ENCODE results near the gene NEURL4. TPM values are rescaled to one million over a fixed set of nuclear protein-coding genes. Genes with fewer than 3 reads are reported as not detected.
"Not testable (repeated sequence)": the region's sequence is repeated elsewhere in the genome, so short reads cannot be mapped to it uniquely, and the experiment has no call there.

The NEURL4 gene
- total RNA-seq, 4 donors from 2014 or later: 10.4 to 16.1 (median 11.5) TPM

DNA sequence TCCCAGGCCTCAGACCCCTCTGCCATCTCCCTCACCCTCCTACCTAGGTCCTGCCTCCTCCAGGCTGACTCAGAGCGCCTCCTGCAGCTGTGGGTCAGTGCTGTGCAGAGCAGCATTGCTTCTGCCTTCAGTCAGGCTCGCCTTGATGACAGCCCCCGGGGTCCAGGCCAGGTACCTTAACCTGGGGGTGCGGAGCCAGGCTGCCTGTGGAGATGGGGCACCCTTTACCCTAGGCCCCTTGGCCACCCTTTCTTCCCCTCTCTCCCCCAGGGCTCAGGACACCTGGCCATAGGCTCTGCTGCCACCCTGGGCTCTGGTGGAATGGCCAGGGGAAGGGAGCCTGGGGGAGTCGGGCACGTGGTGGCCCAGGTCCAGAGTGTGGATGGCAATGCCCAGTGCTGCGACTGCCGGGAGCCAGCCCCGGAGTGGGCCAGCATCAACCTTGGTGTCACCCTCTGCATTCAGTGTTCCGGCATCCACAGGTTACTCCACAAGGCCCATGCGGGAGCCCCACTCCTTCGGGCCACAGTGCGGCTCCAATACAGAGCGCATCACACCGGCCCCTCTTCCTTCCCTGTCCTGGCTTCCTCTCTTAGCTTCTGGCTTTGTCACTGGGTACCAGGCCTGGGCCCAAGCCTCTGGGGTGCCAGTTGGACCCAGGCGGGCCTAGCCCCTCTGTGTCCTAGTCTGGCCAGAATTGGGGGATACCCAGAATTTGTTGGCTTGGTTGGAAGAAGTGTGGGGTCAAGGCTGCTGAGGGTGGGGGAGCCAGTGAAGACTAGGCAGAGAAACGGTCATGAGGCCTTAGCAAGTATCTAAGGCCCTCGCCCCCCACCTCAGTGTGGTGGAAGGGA is 17.9 kb upstream of the NEURL4 start:
- TF ChIP-seq, protein P1, sequence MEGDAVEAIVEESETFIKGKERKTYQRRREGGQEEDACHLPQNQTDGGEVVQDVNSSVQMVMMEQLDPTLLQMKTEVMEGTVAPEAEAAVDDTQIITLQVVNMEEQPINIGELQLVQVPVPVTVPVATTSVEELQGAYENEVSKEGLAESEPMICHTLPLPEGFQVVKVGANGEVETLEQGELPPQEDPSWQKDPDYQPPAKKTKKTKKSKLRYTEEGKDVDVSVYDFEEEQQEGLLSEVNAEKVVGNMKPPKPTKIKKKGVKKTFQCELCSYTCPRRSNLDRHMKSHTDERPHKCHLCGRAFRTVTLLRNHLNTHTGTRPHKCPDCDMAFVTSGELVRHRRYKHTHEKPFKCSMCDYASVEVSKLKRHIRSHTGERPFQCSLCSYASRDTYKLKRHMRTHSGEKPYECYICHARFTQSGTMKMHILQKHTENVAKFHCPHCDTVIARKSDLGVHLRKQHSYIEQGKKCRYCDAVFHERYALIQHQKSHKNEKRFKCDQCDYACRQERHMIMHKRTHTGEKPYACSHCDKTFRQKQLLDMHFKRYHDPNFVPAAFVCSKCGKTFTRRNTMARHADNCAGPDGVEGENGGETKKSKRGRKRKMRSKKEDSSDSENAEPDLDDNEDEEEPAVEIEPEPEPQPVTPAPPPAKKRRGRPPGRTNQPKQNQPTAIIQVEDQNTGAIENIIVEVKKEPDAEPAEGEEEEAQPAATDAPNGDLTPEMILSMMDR (IDR thresholded peaks at IDR 0.05): no peak
- no peak for ATAC-seq (ENCODE audit: low FRiP score)
- no peak for DNase-seq (ENCODE audit: low spot score)

DNA sequence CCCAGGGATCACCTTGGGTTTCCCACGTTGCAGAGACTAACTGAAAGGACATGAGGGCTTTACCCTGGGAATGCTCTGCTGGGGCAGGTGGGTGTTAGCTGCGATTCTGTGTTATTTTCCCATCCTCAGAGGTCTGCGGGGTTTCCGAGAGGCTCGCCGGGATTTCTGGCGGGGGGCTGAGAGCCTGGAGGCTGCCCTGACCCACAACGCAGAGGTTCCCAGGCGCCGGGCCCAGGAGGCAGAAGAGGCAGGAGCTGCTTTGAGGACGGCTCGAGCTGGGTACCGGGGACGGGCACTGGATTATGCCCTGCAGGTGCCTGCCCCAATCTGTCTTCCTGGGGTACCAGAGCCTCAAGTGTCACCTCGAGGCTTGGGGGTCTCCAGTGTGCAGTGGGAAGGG is 14.1 kb upstream of the NEURL4 start:
- TF ChIP-seq, protein P1 (IDR thresholded peaks at IDR 0.05): no peak
- ATAC-seq (ENCODE audit: low FRiP score) (no peak), DNase-seq (ENCODE audit: low spot score) (no peak)

DNA sequence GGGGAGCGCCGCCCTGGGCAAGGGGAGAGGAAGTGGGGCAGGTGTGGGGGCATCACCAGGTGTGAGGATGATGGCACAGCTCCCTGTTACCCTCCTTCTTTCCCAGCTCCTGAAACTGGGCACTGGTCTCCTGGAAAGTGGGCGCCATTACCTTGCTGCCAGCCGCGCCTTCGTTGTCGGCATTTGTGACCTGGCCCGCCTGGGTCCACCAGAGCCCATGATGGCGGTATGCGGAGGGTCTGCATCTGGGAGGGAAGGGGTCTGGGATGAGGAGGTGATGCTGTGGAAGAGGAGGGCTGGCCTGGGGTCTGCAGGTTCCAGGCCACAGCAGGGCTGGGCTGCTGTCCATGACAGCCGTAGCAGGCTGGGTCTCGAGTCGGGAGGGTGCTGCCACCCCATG is 12.7 kb upstream of the NEURL4 start:
- no peak for ATAC-seq (ENCODE audit: low FRiP score)
- no peak for DNase-seq (ENCODE audit: low spot score)
- TF ChIP-seq, protein P1 (IDR thresholded peaks at IDR 0.05): no peak

DNA sequence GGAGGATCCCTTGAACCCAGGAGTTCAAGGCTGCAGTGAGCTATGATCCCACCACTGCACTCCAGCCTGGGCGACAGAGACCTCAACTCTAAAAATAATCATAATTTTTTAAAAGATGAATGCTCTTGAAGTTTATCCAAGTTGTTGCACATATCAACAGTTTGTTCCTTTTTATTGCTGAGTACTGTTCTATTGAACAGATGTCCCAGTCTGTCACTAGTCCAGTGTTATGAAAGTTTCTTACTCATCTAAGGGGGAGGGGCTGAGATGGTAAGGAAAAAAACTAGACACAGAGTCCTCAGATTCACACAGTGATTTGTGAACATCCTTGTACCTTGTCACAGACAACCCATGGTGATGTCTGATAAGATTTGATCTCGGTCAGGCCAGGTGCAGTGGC is 11.0 kb upstream of the NEURL4 start:
- TF ChIP-seq, protein P1 (IDR thresholded peaks at IDR 0.05): no peak
- DNase-seq (ENCODE audit: low spot score): no peak
- no peak for ATAC-seq (ENCODE audit: low FRiP score)

DNA sequence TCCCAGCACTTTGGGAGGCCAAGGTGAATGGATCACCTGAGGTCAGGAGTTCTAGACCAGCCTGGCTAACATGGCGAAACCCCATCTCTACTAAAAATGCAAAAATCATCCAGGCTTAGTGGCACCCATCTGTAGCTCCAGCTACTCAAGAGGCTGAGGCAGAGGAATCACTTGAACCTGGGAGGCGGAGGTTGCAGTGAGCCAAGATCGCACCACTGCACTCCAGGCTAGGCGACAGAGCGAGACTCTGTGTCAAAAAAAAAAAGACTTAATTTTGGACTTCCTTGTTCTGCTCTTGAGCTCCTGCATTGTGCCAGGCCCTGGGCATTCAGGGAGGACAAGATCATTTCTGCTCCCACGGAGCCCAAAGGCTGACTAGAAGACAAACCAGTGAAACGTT is 8.5 kb upstream of the NEURL4 start:
- DNase-seq (ENCODE audit: low spot score); ATAC-seq (ENCODE audit: low FRiP score): not testable (repeated sequence)

DNA sequence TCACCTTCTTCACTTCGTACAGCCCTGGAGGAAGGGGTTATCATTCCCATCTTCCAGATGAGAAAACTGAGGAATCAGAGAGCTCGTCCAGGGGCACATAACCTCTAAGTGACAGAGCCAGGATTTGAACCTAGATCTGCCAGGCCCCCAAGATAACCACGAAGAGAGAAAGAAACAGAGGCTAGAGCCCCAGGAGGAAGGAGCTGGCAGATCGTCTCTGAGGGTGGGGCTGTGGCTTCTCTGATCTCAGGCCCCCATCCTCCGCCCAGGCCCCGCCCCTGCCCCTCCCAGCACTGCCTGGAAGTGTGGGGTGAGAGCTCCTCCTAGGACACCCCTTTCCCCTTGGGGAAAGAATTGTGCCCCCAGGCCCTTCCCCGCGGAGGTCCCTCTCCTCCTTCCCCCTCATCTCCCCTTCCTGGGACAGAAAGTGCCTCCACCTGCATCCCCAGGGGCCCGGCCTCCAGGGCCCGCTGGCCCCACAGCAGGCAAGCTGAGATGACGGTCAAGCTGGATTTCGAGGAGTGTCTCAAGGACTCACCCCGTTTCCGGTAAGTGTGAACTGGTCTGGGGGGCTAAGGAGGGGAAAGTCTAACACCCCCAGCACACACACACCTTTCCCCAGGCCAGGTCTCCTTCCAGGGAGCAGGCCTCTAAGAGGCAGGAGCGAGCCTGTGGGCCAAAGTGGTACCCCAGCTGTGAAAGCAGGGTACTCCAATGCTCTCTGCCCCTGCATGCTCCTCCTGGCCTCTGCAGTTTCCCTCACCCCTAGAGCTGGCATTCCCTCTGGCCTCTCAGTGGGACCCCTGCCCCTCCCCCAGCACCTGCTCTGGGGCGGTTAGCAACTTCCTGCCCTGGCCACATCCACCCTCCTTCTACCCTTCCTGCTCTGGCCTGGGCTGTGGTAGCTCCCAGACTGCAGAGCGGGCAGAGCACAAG is 7.4 kb upstream of the NEURL4 start, which contains the start of gene ACAP1:
Gene ACAP1, plus strand, starts transcription at position 290 of the 936 bp plus-strand sequence. Its CDS starts 206 bp downstream, at position 496.
- ATAC-seq (ENCODE audit: low FRiP score): no peak
- no peak for DNase-seq (ENCODE audit: low spot score)

DNA sequence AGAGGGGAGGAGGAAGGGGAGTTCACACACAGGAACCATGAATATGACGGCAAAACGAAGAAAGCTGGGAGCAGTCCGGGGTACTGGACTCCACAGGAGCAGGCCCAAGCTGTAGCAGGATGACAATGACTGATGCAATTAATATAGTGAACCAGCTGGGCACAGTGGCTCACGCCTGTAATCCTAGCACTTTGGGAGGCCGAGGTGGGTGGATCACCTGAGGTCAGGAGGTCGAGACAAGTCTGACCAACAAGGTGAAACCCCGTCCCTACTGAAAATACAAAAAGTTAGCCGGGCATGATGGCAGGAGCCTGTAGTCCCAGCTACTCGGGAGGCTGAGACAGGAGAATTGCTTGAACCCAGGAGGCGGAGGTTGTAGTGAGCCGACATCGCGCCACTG is 6.6 kb upstream of the NEURL4 start:
- not testable (repeated sequence) for ATAC-seq (ENCODE audit: low FRiP score); DNase-seq (ENCODE audit: low spot score)

More for the DNA sequence above, 7.4 kb upstream of the NEURL4 start, which contains the start of gene ACAP1:
- TF ChIP-seq, protein P1 (IDR thresholded peaks at IDR 0.05): no peak
